Stimulated activated naive B cell treated with anti-CD40 and anti-IgM and Interleukin-4, amounts not matched to agents 10 μg/mL and 1 μg/mL and 100 μg/mL, for 72 hours (primary cell): ENCODE data around the gene ACAD8.
A peak's percentile ranks its signal among the peaks of the same experiment; 100 is the strongest.
"Not testable (repeated sequence)": the region's sequence is repeated elsewhere in the genome, so short reads cannot be mapped to it uniquely, and the experiment has no call there.

Source experiments
- ATAC-seq, 2 donors: fragments of 150-1000 bp; cut with Tn5 transposase; replicated peaks; 2 replicates each; pipeline ENCODE4 v1.10.0; 2021; ENCODE audit warnings: moderate library complexity in 1 of 2
- DNase-seq: peaks from one replicate; pipeline ENCODE4 v3.0.0; 2021
- H3K27ac Mint-ChIP-seq: one replicate; pipeline ENCODE4 v1.8.0; 2022; ENCODE audit warnings: mild to moderate bottlenecking, mixed read lengths
- H3K27me3 Mint-ChIP-seq, 2 donors: one replicate each; pipeline ENCODE4 v1.8.0; 2022; ENCODE audit warnings: mixed read lengths in 2 of 2
- H3K36me3 Mint-ChIP-seq, 2 donors: one replicate each; pipeline ENCODE4 v1.8.0; 2022; ENCODE audit warnings: mixed read lengths in 2 of 2, mild to moderate bottlenecking in 1 of 2
- H3K4me1 Mint-ChIP-seq, 2 donors: one replicate each; pipeline ENCODE4 v1.8.0; 2022; ENCODE audit warnings: mixed read lengths in 2 of 2, mild to moderate bottlenecking in 1 of 2
- H3K4me3 Mint-ChIP-seq, 2 donors: one replicate each; pipeline ENCODE4 v1.8.0; 2022; ENCODE audit warnings: mild to moderate bottlenecking in 2 of 2, mixed read lengths in 2 of 2, moderate library complexity in 1 of 2
- H3K9me3 Mint-ChIP-seq, 2 donors: one replicate each; pipeline ENCODE4 v1.8.0; 2022; ENCODE audit warnings: mixed read lengths in 2 of 2, mild to moderate bottlenecking in 1 of 2

Gene ACAD8

GRCh38 chr11:134250246-134250645 is 3.1 kb upstream of the ACAD8 start:
- ATAC-seq (no peak), DNase-seq (no peak)
- Mint-ChIP-seq H3K4me1 (peaks cover 8 to 24% of the 10 kb centered on the region in 2 donors), H3K27ac (no peak overlapping the region), H3K36me3 (peaks cover 28 to 32% of the 10 kb centered on the region in 2 donors), H3K27me3 (no peaks in the 10 kb centered on the region), H3K9me3 (no peaks in the 10 kb centered on the region), H3K4me3 (no peak overlapping the region)

GRCh38 chr11:134250675-134251074 is 2.7 kb upstream of the ACAD8 start:
- Mint-ChIP-seq H3K9me3 (no peaks in the 10 kb centered on the region), H3K27ac (no peak overlapping the region), H3K4me3 (no peak overlapping the region), H3K4me1 (peaks cover 8 to 28% of the 10 kb centered on the region in 2 donors), H3K36me3 (peaks cover 28 to 29% of the 10 kb centered on the region in 2 donors), H3K27me3 (no peaks in the 10 kb centered on the region)
- DNase-seq, result no peak
- no peak for ATAC-seq

- no peak for DNase-seq
- H3K27me3 Mint-ChIP-seq, result no peaks in the 10 kb centered on the region
- peaks cover 8 to 33% of the 10 kb centered on the region in 2 donors for H3K4me1 Mint-ChIP-seq
- no peaks in the 10 kb centered on the region for H3K9me3 Mint-ChIP-seq
- peak; percentile 35 to 44 for ATAC-seq
- peak overlapping the region; percentile 93 for H3K27ac Mint-ChIP-seq
- H3K36me3 Mint-ChIP-seq, result peaks cover 21 to 23% of the 10 kb centered on the region in 2 donors
- H3K4me3 Mint-ChIP-seq, result peak overlapping the region; percentile 94 to 96
Observed at GRCh38 chr11:134252346-134253187, 801 bp upstream of the ACAD8 start.

GRCh38 chr11:134254433-134255183 is 1.2 kb downstream of the ACAD8 start:
- Mint-ChIP-seq H3K36me3 (peaks cover 21 to 23% of the 10 kb centered on the region in 2 donors), H3K27ac (no peak overlapping the region), H3K4me3 (peak overlapping the region in 1 of 2 donors; percentile 94), H3K4me1 (peaks cover 8 to 33% of the 10 kb centered on the region in 2 donors), H3K27me3 (no peaks in the 10 kb centered on the region), H3K9me3 (no peaks in the 10 kb centered on the region)
- DNase-seq (no peak), ATAC-seq (no peak)

GRCh38 chr11:134255184-134255561 is 1.8 kb downstream of the ACAD8 start:
- ATAC-seq, H3K4me3 Mint-ChIP-seq, DNase-seq, H3K27me3 Mint-ChIP-seq, H3K27ac Mint-ChIP-seq, H3K9me3 Mint-ChIP-seq: not testable (repeated sequence)
- H3K36me3 Mint-ChIP-seq, result peaks cover 23 to 25% of the 10 kb centered on the region in 2 donors
- peaks cover 8 to 33% of the 10 kb centered on the region in 2 donors for H3K4me1 Mint-ChIP-seq

- Mint-ChIP-seq H3K27me3 (no peaks in the 10 kb centered on the region), H3K27ac (no peak overlapping the region), H3K4me1 (peaks cover 13 to 38% of the 10 kb centered on the region in 2 donors), H3K4me3 (no peak overlapping the region), H3K36me3 (peaks cover 32 to 43% of the 10 kb centered on the region in 2 donors), H3K9me3 (no peaks in the 10 kb centered on the region)
- ATAC-seq (no peak), DNase-seq (no peak)
Observed at GRCh38 chr11:134257101-134257500, 3.7 kb downstream of the ACAD8 start.

- Mint-ChIP-seq H3K9me3 (no peaks in the 10 kb centered on the region), H3K27me3 (no peaks in the 10 kb centered on the region), H3K4me1 (peaks cover 9 to 32% of the 10 kb centered on the region in 2 donors), H3K36me3 (peaks cover 35 to 52% of the 10 kb centered on the region in 2 donors), H3K4me3 (no peak overlapping the region), H3K27ac (no peak overlapping the region)
- DNase-seq (no peak), ATAC-seq (no peak)
Observed at GRCh38 chr11:134258577-134258976, 5.2 kb downstream of the ACAD8 start.

- H3K27me3 Mint-ChIP-seq, result no peaks in the 10 kb centered on the region
Observed at GRCh38 chr11:134260503-134260902, 7.1 kb downstream of the ACAD8 start.

GRCh38 chr11:134260983-134261382 is 7.6 kb downstream of the ACAD8 start:
- Mint-ChIP-seq H3K27ac (no peak overlapping the region), H3K4me3 (no peak overlapping the region), H3K4me1 (peaks cover 6 to 10% of the 10 kb centered on the region in 2 donors), H3K27me3 (no peaks in the 10 kb centered on the region), H3K36me3 (peaks cover 39 to 53% of the 10 kb centered on the region in 2 donors), H3K9me3 (no peaks in the 10 kb centered on the region)
- no peak for DNase-seq
- ATAC-seq, result no peak

More at GRCh38 chr11:134260503-134260902, 7.1 kb downstream of the ACAD8 start:
- H3K36me3 Mint-ChIP-seq, result peaks cover 41 to 53% of the 10 kb centered on the region in 2 donors
- no peaks in the 10 kb centered on the region for H3K9me3 Mint-ChIP-seq
- no peak overlapping the region for H3K27ac Mint-ChIP-seq
- no peak overlapping the region for H3K4me3 Mint-ChIP-seq
- peaks cover 6 to 15% of the 10 kb centered on the region in 2 donors for H3K4me1 Mint-ChIP-seq
- no peak for DNase-seq
- peak; percentile 42 to 67 for ATAC-seq

GRCh38 chr11:134261626-134262488 is 8.5 kb downstream of the ACAD8 start:
- ATAC-seq, result peak; percentile 46 to 56
- peaks cover 6 to 8% of the 10 kb centered on the region in 2 donors for H3K4me1 Mint-ChIP-seq
- H3K36me3 Mint-ChIP-seq, result peaks cover 37 to 51% of the 10 kb centered on the region in 2 donors
- no peak overlapping the region for H3K4me3 Mint-ChIP-seq
- no peak overlapping the region for H3K27ac Mint-ChIP-seq
- no peaks in the 10 kb centered on the region for H3K27me3 Mint-ChIP-seq
- DNase-seq, result no peak
- no peaks in the 10 kb centered on the region for H3K9me3 Mint-ChIP-seq

- no peak for ATAC-seq
- H3K27ac Mint-ChIP-seq, result no peak overlapping the region
- H3K27me3 Mint-ChIP-seq, result peaks cover 12% of the 10 kb centered on the region in 2 donors
- H3K4me3 Mint-ChIP-seq, result no peak overlapping the region
- H3K36me3 Mint-ChIP-seq, result peaks cover 17 to 28% of the 10 kb centered on the region in 2 donors
- peaks cover 7 to 8% of the 10 kb centered on the region in 2 donors for H3K4me1 Mint-ChIP-seq
- no peaks in the 10 kb centered on the region for H3K9me3 Mint-ChIP-seq
- DNase-seq, result no peak
Observed at GRCh38 chr11:134264966-134265764, 11.8 kb downstream of the ACAD8 start.

GRCh38 chr11:134266440-134266839 is 13.1 kb downstream of the ACAD8 start:
- Mint-ChIP-seq H3K9me3 (no peaks in the 10 kb centered on the region), H3K36me3 (peaks cover 14 to 17% of the 10 kb centered on the region in 2 donors), H3K27ac (no peak overlapping the region), H3K27me3 (peaks cover 24 to 25% of the 10 kb centered on the region in 2 donors), H3K4me3 (no peak overlapping the region), H3K4me1 (peaks cover 0 to 2% of the 10 kb centered on the region in 2 donors)
- ATAC-seq, result no peak
- no peak for DNase-seq

- DNase-seq (no peak), ATAC-seq (no peak)
- H3K27ac Mint-ChIP-seq, result no peak overlapping the region
- no peaks in the 10 kb centered on the region for H3K9me3 Mint-ChIP-seq
- peaks cover 0 to 2% of the 10 kb centered on the region in 2 donors for H3K4me1 Mint-ChIP-seq
- H3K36me3 Mint-ChIP-seq, result peaks cover 10 to 13% of the 10 kb centered on the region in 2 donors
- peaks cover 27 to 29% of the 10 kb centered on the region in 2 donors for H3K27me3 Mint-ChIP-seq
- H3K4me3 Mint-ChIP-seq, result no peak overlapping the region
Observed at GRCh38 chr11:134266841-134267251, 13.5 kb downstream of the ACAD8 start.
